HG02852 (cell line): Measurements from ENCODE around the gene ARMC5.
A peak's percentile ranks its signal among the peaks of the same experiment; 100 is the strongest.
"Not testable (repeated sequence)": the region's sequence is repeated elsewhere in the genome, so short reads cannot be mapped to it uniquely, and the experiment has no call there.

Experiments used
- ATAC-seq: cut with Tn5 transposase; IDR thresholded peaks from one replicate; pipeline ENCODE4 v1.9.1; 2021; ENCODE audit warnings: mild to moderate bottlenecking, moderate library complexity; ENCODE audit not compliant: unreplicated experiment

Gene ARMC5

DNA sequence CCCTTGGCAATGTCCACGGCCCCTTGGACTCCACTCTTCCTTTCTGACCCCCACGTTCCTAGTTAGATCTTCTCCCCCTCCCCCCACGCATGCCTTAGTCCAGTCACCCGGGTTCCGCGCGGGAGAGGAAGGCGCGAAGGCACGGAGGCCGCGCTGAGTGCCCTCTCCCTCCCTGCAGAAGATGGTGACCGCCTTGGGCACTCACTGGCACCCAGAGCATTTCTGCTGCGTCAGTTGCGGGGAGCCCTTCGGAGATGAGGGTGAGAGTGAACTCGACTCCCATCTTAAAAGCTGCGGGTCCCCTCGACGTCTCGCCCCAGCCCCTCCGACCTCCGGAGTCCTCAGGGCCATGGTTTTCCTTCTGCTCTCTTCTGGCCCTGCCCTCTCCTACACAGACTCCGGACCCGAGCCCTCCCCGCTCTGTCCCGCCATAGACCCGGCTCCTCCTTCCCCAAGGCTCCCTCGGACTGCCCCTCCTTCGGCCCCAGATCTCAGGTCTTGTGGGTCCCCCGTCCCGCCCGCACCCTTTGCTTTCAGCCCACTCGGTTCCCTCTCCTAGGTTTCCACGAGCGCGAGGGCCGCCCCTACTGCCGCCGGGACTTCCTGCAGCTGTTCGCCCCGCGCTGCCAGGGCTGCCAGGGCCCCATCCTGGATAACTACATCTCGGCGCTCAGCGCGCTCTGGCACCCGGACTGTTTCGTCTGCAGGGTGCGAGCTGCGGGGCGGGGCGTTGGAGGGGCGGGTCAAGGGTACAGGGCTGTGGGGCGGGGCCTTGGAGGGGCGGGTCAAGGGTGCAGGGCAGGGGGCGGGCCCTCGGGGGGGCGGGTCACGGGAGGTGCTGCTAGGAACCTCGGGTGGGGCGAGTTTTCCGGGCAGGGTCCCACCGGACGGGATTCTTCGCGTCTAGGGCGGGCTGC is 17.3 kb downstream of the ARMC5 start:
- ATAC-seq, result peak; percentile 39

DNA sequence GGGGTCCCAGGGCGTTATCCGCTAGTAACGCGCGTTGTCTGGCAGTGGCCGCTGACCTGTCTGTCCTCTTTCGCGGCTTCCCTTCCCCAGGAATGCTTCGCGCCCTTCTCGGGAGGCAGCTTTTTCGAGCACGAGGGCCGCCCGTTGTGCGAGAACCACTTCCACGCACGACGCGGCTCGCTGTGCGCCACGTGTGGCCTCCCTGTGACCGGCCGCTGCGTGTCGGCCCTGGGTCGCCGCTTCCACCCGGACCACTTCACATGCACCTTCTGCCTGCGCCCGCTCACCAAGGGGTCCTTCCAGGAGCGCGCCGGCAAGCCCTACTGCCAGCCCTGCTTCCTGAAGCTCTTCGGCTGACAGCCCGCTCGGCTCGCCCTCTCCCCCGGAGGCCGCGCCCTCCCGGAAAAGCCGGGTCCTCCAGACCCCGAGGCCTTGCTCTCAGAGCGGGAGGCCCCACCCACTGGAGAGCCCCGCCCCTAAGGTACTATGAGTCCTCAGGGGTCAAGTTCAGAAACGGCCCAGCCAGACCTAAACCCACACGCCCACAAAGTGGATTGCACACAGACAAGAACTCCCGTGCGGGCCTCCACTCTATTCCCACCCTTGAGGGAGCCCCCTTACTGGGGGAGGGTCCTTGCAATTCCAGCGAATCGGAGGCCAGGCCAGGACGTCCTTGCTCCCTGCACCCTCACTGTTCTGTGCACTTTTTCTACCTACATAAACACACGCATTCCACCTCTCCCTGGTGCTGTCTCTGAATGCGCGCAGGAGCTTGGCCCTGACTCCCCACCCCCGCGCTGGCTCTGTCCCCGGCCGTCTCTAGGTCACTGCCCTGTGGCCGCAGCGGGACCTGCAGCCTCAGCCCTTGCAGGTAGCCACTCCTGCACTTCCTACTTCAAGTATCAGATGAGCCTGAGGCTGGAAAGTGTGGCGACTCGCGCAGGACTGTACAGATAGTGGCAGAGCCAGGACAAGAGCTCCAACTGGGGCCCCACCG is 18.2 kb downstream of the ARMC5 start:
- ATAC-seq, result peak; percentile 25

DNA sequence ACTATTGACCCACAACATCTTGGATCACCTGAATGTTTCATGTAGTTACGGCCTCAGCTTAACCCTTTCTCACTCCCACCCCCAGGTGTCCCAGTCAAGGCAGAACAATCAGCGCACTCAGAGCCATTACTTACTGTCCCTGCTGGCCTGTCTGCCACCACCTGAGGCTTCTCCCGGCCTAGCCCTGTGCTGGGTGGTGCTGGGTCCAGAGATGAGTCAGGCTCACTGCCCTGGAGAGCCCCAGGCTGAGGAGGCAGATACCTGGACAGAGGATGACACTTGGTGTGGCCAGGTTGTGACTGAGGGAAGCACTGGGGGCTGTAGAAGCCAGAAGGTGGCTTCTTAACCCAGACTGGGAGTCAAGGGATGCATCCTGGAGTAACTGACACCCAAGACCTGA is 19.7 kb downstream of the ARMC5 start:
- ATAC-seq, result no peak

DNA sequence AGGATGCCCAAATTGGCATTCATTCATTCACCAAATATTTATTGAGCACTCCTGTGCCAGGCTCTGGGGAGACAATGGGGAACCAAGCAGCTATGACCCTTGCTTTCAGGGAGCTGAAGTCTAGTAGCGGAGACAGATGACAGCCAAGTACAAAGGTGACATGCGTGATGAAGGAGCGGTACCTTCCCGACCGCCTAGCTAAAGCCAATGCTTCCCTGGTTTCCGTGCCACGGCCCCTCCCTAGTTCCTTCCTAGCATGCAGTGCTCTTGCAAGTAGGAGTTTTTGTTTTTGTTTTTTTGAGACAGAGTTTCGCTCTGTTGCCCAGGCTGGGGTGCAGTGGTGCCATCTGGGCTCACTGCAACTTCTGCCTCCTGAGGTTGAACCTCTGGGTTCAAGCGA is 20.4 kb downstream of the ARMC5 start:
- no peak for ATAC-seq

DNA sequence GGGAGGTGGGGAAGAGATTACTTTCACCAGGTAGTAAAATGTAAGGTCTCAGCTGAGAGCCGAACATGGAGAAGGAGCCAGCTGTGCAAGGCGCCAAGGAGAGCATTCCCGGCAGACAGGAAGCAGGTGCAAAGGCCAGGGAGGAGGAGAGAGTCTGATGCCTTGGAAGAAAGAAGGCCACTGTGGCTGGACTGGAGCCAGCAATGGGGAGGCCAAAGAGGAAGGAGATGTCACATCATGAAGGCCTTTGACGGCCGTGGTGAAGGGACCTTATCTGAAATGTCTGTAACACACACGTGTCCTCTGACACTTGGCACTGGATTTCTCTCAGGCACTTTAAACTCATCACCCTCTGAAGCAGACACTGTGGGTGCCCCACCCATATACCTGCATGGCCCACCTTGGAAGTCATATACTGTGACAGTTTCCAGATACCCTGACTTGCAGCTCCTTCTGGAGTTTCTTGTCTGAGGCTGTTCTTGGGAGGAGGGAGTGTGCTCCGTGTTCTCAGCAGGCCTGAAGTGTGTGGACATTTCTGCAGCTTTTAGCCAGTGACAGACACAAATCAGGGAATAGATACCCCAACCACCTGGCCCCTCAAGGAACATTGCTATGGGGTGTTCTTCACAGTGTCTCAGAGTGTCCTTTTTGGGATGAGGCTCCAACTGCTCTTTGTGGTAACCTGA is 21.7 kb downstream of the ARMC5 start:
- no peak for ATAC-seq

DNA sequence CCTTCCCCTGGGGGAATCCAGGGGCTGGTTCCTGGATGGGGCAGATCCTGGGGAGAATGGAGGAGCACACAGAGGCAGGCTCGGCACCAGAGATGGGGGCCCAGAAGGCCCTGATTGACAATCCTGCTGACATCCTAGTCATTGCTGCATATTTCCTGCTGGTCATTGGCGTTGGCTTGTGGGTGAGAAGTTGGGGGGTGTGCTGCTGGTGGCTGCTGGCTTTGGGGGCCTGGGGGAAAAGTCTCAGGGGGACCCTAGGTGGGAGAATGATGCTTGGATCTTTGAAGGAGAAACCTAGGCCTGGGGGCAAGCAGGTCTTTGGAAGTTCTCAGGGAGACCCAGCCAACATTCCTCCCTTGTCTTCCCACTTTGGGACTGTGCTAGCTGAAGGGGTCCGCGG is 23.8 kb downstream of the ARMC5 start, which contains the start of gene SLC5A2:
Gene SLC5A2, plus strand, starts transcription at position 43 of the 400 bp plus-strand sequence. Its CDS starts 14 bp downstream, at position 57.
- no peak for ATAC-seq

DNA sequence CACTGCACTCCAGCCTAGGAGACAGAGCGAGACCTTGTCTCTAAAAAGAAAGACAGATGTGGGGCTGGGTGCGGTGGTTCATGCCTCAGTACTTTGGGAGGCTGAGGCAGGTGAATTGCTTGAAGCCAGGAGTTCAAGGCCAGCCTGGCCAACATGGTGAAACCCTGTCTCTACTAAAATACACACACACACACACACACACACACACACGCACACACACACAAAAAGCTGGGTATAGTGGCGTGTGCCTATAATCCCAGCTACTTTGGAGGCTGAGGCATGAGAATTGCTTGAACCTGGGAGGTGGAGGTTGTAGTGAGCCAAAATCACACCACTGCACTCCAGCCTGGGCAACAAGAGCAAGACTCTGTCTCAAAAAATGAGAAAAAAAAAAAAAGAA is 24.7 kb downstream of the ARMC5 start:
- ATAC-seq, result not testable (repeated sequence)

DNA sequence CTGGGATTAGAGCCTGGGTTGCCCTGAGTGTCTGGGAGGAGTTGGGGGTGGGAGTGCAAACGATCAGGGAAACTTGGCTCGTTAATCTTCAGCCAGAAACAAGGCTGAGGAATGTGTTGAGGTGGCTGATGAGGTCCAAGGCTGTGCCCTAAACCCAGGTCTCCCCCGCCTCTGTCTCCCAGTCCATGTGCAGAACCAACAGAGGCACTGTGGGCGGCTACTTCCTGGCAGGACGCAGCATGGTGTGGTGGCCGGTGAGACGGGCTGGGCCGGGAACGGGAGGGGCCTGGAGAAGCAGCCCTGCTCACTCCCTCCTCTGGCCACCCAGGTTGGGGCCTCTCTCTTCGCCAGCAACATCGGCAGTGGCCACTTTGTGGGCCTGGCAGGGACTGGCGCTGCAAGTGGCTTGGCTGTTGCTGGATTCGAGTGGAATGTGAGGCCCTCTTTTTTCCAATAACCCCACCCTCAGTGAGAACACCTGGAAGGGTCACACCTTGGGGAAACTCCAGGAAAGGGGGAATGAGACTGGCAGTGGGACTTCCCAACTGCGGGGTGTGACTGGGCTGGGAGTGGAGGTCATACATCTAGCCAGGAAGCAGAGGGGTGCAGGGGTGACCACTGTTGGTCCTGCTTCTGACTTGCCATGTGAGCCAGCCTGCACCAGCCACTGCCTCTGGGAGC is 25.3 kb downstream of the ARMC5 start:
- ATAC-seq, result no peak

DNA sequence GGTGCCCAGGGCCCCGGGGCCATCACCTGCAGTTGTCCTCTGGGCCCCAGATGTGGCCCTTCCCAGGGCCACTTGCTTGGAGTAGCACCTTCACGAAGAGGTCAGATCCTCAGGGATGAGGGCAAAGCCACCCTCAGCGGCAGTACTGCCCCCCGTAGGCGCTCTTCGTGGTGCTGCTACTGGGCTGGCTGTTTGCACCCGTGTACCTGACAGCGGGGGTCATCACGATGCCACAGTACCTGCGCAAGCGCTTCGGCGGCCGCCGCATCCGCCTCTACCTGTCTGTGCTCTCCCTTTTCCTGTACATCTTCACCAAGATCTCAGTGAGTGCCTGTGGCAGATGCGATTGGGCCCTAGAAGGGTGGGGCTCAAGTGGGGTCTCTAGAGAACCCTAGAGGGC is 26.3 kb downstream of the ARMC5 start:
- no peak for ATAC-seq

DNA sequence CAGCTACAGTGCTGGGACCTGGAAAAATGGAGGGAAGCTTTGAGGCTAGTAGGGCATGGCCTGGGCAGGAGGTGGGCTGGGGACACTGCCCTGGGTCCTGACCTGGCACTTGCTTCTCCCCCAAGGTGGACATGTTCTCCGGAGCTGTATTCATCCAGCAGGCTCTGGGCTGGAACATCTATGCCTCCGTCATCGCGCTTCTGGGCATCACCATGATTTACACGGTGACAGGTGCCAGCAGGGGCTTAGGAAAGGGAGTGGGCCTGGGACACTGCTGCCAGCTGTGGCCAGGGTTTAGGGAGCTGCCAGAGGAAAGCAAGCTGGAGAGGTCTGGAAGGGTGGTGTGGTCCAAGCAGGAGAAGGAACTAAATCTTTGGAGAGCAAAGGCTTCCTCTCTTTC is 26.7 kb downstream of the ARMC5 start:
- ATAC-seq, result no peak

DNA sequence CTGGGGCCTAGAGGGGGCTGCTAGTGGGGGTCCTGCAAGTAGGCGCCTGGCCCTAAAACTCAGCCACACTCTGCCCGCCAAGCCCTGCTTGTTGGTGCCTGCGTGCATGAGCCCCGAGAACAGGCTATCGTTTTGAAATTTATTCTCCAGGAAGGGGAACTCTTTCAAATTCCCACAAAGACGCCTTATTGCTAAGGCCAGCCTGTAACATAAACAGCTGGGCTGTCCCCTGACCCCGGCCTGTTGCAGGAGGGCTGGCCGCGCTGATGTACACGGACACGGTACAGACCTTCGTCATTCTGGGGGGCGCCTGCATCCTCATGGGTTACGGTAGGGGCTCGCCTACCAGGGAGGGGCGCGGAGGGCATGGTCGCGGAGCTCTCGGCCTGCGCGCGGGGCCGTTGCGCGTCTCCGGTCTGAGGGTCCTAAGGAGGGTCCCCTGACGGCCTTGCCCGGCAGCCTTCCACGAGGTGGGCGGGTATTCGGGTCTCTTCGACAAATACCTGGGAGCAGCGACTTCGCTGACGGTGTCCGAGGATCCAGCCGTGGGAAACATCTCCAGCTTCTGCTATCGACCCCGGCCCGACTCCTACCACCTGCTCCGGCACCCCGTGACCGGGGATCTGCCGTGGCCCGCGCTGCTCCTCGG is 27.9 kb downstream of the ARMC5 start:
- ATAC-seq, result no peak

DNA sequence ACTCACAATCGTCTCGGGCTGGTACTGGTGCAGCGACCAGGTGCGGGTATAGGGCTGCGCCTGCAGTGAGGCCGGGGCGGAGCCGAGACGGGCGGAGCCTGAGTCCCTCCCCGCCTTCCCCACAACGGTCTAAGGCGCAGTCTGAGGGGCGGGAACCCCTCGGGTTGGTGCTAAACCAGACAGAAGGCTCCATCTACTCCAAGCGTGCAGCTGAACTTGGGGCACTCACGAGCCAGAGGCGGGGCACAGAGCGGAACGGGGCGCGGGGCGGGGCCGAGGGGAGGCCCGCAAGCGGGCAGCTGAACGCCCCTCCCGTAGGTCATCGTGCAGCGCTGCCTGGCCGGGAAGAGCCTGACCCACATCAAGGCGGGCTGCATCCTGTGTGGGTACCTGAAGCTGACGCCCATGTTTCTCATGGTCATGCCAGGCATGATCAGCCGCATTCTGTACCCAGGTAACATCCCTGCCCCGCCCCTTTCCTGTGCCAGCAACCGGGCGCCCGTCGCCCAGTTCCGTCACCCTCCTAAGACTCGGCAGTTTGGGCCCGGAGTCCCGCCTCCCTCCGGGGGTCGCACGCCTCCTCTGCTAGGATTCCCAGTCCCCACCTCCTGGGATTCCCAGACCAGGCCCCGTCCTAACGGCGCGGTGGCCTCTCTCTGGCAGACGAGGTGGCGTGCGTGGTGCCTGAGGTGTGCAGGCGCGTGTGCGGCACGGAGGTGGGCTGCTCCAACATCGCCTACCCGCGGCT is 28.6 kb downstream of the ARMC5 start:
- peak; percentile 82 for ATAC-seq

DNA sequence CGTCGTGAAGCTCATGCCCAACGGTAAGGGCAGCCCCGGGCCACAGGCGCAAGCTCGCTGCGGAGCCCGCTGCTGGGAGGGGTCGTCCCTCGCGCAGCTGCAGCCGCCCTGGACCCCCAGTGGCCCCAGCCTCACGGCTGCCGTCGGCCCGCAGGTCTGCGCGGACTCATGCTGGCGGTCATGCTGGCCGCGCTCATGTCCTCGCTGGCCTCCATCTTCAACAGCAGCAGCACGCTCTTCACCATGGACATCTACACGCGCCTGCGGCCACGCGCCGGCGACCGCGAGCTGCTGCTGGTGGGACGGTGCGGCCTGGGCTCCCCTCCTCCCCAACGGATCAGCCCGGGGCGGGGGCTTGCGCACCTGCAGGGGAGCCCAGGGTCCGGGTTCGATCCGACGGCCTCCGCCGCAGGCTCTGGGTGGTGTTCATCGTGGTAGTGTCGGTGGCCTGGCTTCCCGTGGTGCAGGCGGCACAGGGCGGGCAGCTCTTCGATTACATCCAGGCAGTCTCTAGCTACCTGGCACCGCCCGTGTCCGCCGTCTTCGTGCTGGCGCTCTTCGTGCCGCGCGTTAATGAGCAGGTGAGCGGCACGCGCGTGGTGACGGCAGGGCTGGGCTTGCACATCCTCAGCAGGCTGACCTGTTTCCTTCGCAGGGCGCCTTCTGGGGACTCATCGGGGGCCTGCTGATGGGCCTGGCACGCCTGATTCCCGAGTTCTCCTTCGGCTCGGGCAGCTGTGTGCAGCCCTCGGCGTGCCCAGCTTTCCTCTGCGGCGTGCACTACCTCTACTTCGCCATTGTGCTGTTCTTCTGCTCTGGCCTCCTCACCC is 29.4 kb downstream of the ARMC5 start:
- ATAC-seq, result no peak

DNA sequence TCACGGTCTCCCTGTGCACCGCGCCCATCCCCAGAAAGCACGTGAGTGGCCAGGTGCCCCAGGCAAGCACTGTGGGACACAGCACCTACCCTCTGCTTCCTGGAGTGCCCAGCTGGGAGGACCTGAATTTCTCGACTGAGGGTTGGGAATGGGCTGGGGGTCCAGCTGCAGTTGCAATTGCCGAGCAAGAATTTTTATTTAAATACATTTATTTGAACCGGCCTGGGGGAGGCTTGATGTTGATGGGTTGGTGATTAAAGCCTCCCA is 29.9 kb downstream of the ARMC5 start:
- no peak for ATAC-seq

DNA sequence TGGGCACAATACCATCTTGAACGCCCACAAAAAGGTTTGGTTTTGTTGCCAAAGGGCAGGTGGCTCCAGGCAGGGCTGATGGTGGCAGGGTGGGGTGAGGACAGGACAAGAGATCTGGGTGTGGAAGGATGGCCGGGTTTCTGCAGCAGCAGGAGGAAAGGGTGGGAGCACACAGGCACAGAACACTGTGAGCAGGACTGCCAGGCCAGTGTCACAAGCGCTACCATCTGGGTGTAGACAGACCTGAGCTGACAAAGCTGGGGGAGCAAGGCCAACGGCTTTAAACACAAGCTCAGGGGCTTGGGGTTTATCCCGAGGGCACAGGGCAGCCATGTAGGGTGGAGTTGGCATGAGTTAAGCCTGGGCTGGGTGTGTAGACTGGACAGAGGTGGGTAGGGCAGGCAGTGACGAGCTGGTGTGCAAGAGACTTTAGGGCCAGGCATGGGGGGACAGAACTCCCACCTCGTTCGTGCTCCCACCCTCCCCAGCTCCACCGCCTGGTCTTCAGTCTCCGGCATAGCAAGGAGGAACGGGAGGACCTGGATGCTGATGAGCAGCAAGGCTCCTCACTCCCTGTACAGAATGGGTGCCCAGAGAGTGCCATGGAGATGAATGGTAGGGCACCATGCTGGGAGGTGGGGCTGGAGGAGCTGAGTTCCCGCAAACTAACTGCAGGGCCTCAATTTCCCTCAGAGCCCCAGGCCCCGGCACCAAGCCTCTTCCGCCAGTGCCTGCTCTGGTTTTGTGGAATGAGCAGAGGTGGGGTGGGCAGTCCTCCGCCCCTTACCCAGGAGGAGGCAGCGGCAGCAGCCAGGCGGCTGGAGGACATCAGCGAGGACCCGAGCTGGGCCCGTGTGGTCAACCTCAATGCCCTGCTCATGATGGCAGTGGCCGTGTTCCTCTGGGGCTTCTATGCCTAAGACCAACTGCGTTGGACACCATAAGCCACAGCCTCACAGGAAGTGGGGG is 30.6 kb downstream of the ARMC5 start:
- ATAC-seq, result no peak

DNA sequence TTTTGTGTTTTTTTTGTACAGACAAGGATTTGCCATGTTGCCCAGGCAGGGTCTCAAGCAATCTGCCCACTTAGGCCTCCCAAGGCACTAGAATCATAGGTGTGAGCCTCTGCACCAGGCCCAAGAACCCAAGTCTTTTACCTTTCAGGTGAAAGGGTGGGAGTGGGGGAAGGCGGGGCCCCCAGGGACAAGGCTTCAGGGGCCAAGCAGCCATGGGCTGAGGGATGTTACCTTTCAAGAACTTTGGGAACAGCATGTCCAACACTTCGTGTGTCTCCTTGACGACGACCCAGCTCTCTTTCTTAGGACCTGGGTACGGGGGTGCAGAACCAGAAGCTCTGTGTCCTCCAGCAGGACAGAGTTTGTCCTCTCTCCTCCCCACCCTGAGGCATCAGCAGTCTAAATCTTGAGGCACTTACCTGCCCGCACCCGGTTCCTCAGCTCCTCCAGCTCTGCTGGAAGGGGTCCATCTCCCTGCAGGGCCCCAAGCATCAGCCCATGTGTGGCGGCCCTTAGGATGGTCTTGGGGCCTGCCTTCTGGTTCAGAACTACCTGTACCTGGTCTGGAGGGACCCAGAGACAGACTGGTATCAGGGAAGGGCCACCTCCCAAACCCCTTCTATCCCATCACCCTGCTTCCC is 32.6 kb downstream of the ARMC5 start:
- no peak for ATAC-seq
